HG02610 (cell line): ENCODE results near the gene DLGAP5.

ENCODE experiments used
- ATAC-seq: cut with Tn5 transposase; IDR thresholded peaks from one replicate; pipeline ENCODE4 v1.9.1; 2021; ENCODE audit warnings: mild to moderate bottlenecking, moderate library complexity; ENCODE audit not compliant: unreplicated experiment

DLGAP5 gene

DNA sequence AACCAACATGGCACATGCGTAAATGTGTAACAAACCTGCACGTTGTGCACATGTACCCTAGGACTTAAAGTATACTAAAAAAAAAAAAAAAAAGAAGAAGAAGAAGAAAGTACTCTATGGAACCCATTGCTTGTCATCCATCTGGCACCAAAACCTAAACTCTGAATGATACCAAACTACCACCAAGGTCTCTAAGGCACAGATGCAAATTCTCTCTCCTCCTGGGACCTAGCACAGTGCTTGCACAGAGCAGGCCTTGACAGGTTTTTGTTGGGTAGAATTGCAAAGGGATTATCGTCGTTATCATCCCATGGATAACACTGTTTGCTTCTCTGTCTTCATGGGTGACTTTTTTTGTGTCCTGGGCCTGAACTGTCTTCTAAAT is 75.5 kb downstream of the DLGAP5 start:
- no peak for ATAC-seq

DNA sequence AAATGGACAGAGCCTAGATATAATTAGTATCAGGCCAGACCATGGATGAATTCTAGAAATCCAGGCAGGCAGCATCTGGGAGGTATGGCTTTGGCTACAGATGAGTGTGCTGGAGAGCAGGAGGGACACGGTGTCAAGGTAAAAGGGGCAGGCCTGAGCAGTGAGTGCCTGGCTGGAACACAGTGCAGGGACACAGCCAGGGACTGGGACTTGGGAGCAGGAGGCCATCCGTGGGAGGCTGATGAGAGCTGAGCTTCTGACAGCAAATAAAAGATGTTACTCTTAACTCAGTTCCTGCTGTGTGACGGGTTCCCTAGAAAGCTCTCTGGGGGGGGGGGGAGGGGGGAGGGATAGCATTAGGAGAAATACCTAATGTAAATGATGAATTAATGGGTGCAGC is 75.9 kb downstream of the DLGAP5 start:
- no peak for ATAC-seq

DNA sequence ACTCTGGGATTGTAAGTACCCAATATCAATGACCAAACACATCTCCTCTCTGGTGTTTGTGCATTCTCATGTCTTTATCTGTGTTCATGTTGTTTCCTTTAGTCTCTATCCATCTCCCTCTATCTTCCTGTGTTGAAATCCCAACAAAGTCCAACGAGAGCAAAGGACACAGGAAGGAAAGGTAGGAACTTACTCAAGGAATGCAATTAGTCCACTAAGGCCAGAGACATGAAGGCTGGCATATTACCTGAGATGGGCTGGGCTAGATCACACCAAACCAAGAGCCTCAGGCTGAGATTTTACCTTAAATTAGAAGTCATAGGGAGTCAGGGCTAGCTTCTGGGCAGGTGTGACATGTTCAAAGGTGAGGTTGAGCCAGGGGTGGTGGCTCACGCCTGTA is 76.7 kb downstream of the DLGAP5 start:
- ATAC-seq: no peak

DNA sequence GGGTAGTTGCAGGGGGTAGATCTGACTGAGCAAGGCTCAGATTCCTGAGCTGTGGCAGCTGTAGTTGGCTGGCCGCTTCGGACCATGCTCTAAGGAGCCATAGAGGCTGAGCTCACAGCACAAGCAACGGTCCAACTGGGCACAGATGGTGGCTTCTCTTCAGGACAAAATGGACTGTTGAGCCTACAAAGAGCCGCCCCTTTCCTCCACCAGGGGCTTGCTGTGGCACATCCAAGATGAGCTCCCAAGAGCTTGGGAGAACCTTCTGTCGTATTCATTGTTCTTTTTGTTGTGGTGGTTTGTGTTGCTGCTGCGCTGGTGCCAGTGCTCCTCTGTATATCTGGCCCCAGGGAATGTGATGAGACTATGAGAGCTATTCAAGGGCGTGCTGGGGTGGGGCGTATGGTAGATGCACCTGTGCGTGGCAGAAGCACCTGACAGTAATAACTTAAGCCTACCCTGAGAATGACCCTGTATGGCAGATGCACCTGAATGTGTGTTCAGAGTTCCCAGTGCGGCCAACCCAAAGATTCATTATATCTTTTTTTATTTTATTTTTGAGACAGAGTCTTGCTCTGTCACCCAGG is 80.2 kb downstream of the DLGAP5 start:
- no peak for ATAC-seq

DNA sequence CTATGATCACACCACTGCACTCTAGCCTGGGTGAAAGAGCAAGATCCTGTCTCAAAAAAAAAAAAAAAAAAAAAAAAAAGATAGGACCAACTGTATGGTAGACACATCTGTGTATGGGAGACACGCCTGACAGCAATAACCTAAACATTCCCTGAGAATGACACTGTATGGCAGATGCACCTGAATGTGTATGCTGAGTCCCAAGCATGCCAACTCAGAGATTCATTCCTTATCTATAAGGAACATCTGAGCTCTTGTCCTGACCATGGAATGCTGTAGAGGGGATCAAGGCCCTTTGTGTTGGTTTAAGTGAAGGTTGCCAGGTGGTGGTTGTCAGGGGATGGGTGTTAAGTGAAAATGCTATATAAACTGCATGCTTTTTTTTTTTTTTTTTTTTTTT is 81.5 kb downstream of the DLGAP5 start:
- ATAC-seq: no peak

DNA sequence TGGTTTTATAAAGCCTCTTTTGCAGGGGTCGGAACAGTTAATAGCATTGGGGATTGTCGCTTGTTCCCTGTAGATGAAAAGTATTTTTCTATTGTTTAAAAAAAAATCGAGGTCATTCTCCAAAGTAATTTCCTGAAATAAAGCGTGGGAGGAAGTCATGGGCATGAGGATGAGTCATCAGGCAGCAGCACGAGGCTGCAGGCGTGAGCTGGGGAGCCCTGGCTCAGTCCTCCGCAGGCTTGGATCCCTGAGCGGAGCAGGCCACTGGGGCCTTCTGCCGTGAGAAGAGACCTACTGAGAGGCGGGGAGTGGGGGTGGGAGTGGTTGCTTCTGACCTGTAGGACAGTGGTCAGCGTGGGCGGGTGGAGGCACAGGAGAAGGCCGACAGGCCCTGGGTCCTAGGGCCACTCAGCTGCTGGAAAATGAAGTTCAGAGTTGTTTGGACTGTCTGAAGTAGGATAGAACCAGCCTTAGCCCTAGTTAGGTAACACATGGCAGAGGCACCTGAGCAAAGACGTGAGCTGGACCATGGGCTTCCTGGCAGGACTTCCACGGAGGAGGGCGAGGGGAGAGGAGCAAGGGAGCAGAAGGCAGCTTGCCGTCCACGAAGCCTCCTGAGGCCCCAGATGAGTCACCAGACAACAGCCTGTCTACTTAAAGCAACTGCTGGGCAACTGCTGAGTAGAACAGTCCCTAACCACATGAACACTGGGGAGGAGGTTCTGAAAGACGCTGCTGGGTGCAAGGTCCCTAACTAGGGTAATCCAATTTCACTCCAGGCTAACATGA is 83.4 kb downstream of the DLGAP5 start:
- ATAC-seq: peak; percentile 64

DNA sequence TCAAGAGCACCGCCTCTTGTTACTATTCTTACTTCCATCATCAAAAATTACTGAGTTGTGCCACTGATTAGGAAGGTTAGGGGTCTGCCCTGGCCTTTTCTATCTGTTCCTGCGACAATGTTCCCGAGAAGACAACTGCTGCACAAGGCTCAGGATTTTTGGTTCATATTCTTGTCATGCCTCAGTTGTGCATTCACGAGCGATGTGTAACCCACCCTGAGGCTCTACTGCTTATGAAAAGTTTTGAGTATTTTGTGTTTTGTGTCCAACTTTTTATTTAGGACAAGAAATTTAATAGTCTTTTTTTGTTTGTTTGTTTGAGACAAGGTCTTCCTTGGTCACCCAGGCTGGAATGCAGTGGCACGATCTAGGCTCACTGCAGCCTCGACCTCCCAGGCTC is 85.4 kb downstream of the DLGAP5 start:
- ATAC-seq: no peak

DNA sequence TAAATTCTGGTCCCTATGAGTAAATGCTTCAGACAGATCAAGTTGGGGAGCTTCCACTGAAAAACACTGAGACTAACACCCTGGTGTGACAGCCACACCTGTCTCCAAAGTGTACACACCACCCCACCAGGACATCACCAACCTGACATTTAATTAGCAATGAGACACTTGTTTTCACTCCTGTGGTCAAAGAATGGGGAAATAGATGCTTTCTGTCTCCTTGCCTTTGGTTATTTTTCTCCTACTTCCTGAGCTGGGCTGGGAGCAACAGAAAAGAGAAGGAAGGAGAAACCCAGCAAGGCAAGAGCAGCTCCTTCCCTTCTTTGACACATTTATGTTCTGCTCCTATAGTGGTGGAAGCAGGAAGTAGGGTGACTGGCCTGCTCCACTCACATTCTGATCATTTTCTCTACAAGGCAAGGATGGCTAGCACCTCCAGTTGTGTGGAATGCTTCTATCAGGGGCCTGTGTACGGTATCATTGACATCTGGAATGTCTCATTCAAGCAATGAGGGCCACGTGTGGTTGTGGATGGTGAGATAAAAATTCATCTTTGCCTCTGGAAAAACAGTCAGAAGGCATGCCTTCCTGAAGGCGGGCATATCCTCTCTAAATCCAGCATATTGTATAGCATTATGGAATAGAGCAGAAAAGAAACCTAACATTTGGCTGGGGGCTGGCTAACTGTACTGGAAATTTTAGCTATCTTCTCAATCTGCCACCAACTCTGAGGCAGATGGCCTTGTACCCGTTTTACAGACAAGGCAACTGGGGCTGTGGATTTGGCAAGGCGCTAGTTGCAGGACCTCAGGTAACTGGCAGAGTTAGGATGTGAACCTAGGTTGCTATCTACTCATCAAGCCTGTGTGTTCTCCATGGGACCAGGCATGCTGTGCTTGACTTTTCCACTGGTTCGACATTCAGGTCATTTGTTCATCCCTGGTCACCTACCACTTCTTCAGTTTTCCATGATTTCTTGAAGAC is 87.1 kb downstream of the DLGAP5 start:
- ATAC-seq: no peak

DNA sequence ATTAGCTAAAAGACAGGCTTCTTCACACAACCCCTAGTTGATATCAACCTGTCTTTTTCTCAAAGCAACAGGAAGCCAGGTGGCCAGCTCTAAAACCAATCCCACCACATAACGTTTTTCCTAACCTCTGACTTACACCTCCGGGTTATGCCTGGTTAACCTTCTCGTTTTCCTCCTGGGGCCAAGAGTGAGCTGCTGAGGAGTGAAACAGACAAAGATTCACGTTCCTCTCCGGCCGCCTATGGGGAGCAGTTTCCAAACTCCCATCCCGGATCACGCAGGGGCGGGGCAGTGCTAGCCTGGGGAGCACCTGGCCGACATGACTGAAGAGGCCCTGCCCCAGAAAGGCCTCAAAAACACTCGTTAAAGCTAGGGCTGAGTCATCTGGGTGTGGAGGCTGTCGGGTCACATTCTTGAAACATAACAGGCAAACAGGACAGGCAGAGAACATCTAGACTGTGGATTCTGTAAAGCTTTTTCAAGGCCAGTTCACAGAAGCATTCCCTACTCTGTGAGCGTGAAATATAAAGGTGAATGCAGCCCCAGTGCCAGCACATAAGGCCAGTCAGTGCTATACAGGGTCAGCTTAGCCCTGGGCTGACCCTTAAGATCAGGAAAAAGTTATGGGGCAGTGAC is 88.3 kb downstream of the DLGAP5 start:
- ATAC-seq: peak; percentile 34

DNA sequence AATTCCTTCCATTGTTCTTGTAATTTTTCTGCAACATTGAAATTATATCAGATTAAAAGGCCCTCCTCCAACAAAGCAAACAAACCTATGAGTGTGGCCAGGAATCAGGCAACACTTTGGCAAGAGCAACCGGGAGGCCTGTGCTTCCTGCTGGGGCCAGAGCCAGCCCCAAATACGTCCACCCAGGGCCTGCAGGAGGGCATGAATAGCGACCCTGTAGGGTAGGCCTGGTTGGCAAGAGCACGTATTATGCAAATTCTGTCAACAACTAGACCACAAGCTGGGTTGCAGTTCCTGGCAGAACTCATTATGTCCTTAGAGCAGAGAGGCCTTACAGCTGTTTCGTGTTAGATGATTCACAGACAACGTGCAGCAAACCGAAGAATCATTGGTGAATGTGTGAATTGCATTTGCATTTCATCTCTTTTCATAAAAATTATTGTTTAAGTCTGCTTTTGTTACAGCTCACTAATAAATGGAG is 89.2 kb downstream of the DLGAP5 start:
- ATAC-seq: peak; percentile 53

DNA sequence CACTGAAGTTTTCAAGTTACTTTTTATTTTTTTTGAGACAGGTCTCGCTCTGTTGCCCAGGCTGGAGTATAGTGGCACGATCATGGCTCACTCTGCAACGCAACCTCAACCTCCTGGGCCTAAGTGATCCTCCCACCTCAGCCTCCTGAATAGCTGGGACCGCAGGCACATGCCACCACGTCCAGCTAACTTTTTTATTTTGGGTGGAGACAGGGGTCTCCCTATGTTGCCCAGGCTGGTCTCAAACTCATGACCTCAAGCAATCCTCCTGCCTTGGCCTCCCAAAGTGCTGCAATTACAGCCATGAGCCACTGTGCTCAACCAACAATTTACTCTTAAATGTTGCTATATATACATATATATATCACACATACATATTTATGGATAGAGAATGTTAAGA is 89.7 kb downstream of the DLGAP5 start:
- no peak for ATAC-seq

DNA sequence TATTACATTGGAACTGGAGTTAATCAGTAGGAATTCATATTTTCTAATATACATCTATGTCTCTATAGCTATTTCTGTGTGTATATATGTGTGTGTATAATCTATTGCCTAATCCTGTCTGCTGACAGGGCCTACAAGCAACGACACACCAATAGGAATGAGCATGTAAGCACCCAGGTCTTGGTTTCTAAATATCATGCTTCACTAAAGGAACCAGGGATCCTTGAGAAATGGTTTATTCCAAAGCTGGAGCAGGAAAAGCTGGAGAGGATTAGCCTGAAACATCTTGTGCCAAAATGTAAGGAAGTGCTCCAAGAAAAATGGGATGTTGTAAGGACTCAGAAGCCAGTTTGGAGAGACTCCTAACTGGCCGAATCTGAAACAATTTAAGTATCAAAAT is 91.6 kb downstream of the DLGAP5 start:
- no peak for ATAC-seq

DNA sequence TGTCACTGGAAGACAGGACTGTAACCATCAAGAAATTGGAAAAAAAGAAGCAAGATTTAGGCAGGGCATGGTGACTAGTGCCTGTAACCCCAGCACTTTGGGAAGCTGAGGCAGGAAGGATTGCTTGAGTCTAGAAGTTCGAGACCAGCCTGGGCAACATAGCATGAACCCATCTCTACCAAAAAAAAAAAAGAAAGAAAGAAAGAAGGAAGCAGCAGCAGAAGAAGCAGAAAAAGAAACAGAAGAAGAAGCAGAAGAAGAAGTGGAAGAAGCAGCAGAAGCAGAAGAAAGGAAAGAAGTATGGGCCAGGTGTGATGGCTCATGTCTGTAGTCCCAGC is 92.9 kb downstream of the DLGAP5 start:
- ATAC-seq: no peak
